ENCODE results near the gene TSNAXIP1. TPM values are rescaled to one million over a fixed set of nuclear protein-coding genes. Genes with fewer than 3 reads are reported as not detected.

The TSNAXIP1 gene
- total RNA-seq, 1 donor from 2014 or later: 4.1 TPM

DNA sequence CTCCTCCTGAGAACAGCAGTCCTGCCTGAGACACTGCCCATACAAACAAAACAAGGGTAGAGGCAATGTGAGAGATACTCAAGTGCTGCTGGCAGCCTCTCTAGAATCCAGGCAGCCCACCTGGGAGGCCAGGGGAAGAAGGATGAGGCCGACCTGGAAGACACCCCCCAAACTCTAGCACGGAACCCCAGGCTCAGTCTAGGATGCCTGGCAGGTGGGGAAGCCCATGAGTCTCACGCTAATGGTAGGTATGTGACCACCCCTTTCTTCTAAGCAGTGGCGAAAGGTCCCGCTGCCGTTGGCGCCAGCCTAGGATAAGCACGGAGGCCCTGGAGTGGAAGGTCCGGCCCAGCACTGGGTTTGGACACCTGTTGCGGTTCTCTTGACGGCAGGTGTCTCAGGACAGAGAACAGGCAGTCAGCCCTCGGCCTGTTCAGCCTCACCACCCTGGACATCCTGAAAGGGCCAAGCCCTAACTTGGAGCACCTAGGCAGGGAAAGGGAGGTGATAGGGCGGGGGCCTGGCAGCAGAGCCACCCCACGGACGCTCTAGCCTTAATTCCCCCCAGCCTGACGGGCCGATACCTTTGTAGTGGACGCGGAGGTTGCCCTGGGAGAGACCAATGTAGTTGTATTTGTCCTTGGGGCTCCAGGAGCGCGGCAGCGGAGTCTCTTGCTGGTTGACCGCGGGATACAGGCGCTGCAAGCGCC, 816 bp upstream of the TSNAXIP1 start:
- peaks cover 15% of the 10 kb centered on the region for H3K4me1 Mint-ChIP-seq (ENCODE audit: unreplicated experiment)
- DNase-seq (ENCODE audit: extremely low spot score, unreplicated experiment): no peak
- no peaks in the 10 kb centered on the region for H3K27me3 Mint-ChIP-seq (ENCODE audit: unreplicated experiment)
- TF ChIP-seq, protein P1, sequence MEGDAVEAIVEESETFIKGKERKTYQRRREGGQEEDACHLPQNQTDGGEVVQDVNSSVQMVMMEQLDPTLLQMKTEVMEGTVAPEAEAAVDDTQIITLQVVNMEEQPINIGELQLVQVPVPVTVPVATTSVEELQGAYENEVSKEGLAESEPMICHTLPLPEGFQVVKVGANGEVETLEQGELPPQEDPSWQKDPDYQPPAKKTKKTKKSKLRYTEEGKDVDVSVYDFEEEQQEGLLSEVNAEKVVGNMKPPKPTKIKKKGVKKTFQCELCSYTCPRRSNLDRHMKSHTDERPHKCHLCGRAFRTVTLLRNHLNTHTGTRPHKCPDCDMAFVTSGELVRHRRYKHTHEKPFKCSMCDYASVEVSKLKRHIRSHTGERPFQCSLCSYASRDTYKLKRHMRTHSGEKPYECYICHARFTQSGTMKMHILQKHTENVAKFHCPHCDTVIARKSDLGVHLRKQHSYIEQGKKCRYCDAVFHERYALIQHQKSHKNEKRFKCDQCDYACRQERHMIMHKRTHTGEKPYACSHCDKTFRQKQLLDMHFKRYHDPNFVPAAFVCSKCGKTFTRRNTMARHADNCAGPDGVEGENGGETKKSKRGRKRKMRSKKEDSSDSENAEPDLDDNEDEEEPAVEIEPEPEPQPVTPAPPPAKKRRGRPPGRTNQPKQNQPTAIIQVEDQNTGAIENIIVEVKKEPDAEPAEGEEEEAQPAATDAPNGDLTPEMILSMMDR (IDR thresholded peaks at IDR 0.05): no peak
- peak overlapping the region; percentile 95 for H3K4me3 Mint-ChIP-seq (ENCODE audit: unreplicated experiment)
- no peaks in the 10 kb centered on the region for H3K9me3 Mint-ChIP-seq (ENCODE audit: unreplicated experiment)
- peaks cover 3% of the 10 kb centered on the region for H3K36me3 Mint-ChIP-seq (ENCODE audit: unreplicated experiment)
- peak overlapping the region; percentile 97 for H3K27ac Mint-ChIP-seq (ENCODE audit: unreplicated experiment)

DNA sequence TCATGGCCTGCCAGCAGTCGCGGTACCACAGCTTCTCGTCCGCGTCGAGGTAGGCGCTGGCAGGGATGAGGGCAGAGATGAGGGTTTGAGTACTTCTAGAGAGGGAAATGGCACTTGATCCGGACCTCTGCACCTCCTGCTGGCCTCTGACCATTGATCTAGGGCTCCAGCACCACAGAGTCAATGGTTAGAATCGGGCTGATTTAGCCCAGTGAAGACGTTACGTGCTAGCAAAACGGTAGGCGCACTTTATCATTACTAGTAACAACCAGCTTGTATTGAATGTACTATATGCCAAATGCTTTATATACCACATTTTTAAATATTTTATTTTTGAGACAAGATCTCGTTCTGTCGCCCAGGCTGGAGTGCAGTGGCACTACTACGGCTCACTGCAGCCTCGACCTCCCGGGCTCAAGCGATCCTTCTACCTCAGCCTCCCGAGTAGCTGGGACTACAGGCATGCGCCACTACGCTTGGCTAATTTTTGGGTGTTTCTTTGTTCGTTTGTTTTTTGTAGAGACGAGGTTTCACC, 526 bp downstream of the TSNAXIP1 start:
- no peaks in the 10 kb centered on the region for H3K9me3 Mint-ChIP-seq (ENCODE audit: unreplicated experiment)
- TF ChIP-seq, protein P1 (IDR thresholded peaks at IDR 0.05): no peak
- H3K36me3 Mint-ChIP-seq (ENCODE audit: unreplicated experiment): peaks cover 2% of the 10 kb centered on the region
- H3K4me1 Mint-ChIP-seq (ENCODE audit: unreplicated experiment): peaks cover 15% of the 10 kb centered on the region
- peaks cover 2% of the 10 kb centered on the region for H3K27me3 Mint-ChIP-seq (ENCODE audit: unreplicated experiment)
- peak overlapping the region; percentile 97 for H3K27ac Mint-ChIP-seq (ENCODE audit: unreplicated experiment)
- DNase-seq (ENCODE audit: extremely low spot score, unreplicated experiment): no peak
- peak overlapping the region; percentile 95 for H3K4me3 Mint-ChIP-seq (ENCODE audit: unreplicated experiment)

DNA sequence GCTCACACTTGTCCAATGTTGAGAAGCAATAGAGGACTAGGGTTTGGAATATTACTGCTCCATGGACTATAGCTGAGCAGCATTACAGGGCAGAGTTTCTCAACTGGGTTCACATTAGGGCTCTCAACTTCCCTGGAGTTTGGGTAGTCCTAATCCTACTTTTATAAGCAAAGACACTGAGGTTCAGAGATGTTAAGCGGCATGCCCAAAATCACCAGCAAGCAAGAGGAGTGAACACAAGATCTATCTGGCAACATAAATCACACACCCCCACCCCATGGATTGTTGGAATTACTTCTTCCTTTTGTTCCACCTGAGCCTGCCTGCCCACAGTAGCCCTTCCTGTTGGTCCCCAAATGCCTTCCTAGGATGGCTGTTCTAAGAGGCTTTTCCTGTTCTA, 5.2 kb downstream of the TSNAXIP1 start:
- peaks cover 2% of the 10 kb centered on the region for H3K27me3 Mint-ChIP-seq (ENCODE audit: unreplicated experiment)
- no peak overlapping the region for H3K4me3 Mint-ChIP-seq (ENCODE audit: unreplicated experiment)
- no peak for DNase-seq (ENCODE audit: extremely low spot score, unreplicated experiment)
- H3K4me1 Mint-ChIP-seq (ENCODE audit: unreplicated experiment): peaks cover 7% of the 10 kb centered on the region
- TF ChIP-seq, protein P1 (IDR thresholded peaks at IDR 0.05): no peak
- H3K9me3 Mint-ChIP-seq (ENCODE audit: unreplicated experiment): no peaks in the 10 kb centered on the region
- no peaks in the 10 kb centered on the region for H3K36me3 Mint-ChIP-seq (ENCODE audit: unreplicated experiment)
- H3K27ac Mint-ChIP-seq (ENCODE audit: unreplicated experiment): no peak overlapping the region

DNA sequence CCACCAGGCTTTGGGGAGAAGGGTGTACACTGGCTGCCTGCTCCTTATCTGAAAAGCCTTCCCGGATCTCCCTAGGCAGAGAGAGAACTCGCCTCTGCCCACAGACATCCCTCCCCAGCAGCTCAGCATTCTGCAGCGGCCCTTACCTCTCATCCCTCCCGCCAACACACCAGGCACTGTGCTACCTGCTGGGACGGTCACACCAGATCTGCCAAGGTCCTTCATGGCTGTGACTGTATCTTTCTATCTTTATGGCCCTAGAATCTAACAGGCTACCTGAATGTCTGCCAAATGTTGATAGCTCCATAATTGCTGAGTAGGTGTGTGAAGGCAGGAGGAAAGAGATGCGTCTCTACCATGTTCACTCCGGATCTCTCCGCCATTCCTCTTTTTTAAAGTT, 7.9 kb downstream of the TSNAXIP1 start:
- TF ChIP-seq, protein P1 (IDR thresholded peaks at IDR 0.05): no peak
- H3K36me3 Mint-ChIP-seq (ENCODE audit: unreplicated experiment): no peaks in the 10 kb centered on the region
- H3K4me3 Mint-ChIP-seq (ENCODE audit: unreplicated experiment): no peak overlapping the region
- no peak for DNase-seq (ENCODE audit: extremely low spot score, unreplicated experiment)
- H3K27me3 Mint-ChIP-seq (ENCODE audit: unreplicated experiment): peaks cover 2% of the 10 kb centered on the region
- no peaks in the 10 kb centered on the region for H3K9me3 Mint-ChIP-seq (ENCODE audit: unreplicated experiment)
- H3K4me1 Mint-ChIP-seq (ENCODE audit: unreplicated experiment): peaks cover 2% of the 10 kb centered on the region
- H3K27ac Mint-ChIP-seq (ENCODE audit: unreplicated experiment): no peak overlapping the region

DNA sequence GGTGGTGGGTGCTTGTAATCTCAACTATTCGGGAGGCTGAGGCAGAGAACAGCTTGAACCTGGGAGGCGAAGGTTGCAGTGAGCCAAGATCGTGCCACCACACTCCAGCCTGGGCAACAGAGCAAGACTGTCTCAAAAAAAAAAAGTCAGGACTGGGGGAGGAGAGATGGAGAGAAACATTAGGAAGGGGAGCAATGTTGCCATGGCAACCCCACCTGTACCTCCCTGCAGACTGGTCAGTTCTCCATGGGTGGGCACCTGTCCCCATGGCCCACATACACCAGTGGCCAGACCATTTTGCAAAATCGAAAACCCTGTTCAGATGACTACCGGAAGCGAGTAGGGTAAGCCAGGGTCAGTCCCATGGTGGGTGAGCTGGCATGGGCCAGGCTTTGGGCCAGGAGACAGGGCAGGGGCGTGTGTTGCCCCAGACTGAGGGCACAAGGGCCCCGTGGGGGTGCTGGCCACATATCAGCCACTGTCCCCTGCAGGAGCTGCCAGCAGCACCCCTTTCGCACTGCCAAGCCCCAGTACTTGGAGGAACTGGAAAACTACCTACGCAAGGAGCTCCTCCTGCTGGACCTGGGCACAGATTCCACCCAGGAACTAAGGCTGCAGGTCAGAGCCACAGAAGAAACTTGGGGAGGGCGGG, 14.0 kb downstream of the TSNAXIP1 start:
- Mint-ChIP-seq H3K4me1 (ENCODE audit: unreplicated experiment) (peaks cover 2% of the 10 kb centered on the region), H3K4me3 (ENCODE audit: unreplicated experiment) (no peak overlapping the region), H3K36me3 (ENCODE audit: unreplicated experiment) (no peaks in the 10 kb centered on the region), H3K27ac (ENCODE audit: unreplicated experiment) (no peak overlapping the region), H3K9me3 (ENCODE audit: unreplicated experiment) (no peaks in the 10 kb centered on the region), H3K27me3 (ENCODE audit: unreplicated experiment) (no peaks in the 10 kb centered on the region)
- TF ChIP-seq, protein P1 (IDR thresholded peaks at IDR 0.05): no peak
- DNase-seq (ENCODE audit: extremely low spot score, unreplicated experiment): no peak

All from osteocyte (in vitro differentiated cells).